ENCODE measurements around the gene PARP15.

DNA sequence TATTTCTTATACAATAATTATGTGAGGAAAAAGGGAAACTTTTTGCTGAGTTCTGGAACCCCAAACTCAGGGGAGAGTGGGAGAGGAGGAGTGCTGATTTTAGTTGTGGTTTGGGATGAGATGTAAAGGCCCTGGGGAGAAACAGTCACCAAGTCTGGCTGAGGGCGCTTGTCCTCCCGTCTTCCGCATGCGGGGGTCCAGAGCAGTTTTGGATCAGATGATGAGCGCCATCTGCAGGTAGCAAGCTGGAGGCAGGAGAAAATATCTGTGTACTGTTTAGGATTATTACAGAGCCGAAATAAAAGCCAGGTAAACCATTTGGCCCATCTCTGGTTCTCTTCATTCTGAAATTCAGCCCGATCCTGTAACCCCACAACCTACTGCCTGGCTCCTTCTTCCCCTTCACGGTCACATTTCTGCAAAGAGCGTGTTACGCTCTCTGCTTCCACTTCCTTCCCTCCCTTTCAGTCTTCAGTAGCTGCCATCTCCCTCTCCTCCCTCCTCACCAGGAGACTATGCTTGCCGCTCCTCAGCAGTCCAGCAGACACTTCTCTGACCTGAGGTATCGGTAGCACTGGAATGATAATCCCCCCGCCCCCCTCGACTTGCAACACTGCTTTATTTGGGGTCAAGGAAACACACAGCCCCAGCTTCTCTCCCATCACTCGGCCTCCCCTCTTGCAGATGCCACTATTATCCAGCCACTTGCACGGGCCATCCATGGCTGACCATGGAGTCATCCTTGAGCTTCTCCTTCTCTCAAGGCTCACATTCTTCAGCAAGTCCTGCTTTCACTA, 101.8 kb downstream of the PARP15 start:
- TF ChIP-seq, protein P1, sequence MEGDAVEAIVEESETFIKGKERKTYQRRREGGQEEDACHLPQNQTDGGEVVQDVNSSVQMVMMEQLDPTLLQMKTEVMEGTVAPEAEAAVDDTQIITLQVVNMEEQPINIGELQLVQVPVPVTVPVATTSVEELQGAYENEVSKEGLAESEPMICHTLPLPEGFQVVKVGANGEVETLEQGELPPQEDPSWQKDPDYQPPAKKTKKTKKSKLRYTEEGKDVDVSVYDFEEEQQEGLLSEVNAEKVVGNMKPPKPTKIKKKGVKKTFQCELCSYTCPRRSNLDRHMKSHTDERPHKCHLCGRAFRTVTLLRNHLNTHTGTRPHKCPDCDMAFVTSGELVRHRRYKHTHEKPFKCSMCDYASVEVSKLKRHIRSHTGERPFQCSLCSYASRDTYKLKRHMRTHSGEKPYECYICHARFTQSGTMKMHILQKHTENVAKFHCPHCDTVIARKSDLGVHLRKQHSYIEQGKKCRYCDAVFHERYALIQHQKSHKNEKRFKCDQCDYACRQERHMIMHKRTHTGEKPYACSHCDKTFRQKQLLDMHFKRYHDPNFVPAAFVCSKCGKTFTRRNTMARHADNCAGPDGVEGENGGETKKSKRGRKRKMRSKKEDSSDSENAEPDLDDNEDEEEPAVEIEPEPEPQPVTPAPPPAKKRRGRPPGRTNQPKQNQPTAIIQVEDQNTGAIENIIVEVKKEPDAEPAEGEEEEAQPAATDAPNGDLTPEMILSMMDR (IDR thresholded peaks at IDR 0.05; ENCODE audit: low read depth, low read length): peak; percentile 69
- TF ChIP-seq POLR2A (IDR thresholded peaks at IDR 0.05; ENCODE audit: extremely low read depth, insufficient read length): no peak
